Trophoblast cell (in vitro differentiated cells and primary cell): ENCODE results near the gene KBTBD4.
"Not testable (repeated sequence)": the region's sequence is repeated elsewhere in the genome, so short reads cannot be mapped to it uniquely, and the experiment has no call there.

Experiments
- DNase-seq, 2 donors: peaks; one replicate each; pipeline ENCODE4 v3.0.0-alpha.2; 2016
- H2AFZ ChIP-seq: 2 replicates; pipeline ENCODE4 v1.6.1; 2013; ENCODE audit warnings: low read length, moderate library complexity, mild to moderate bottlenecking; ENCODE audit not compliant: insufficient read depth, poor library complexity
- H2AK5ac ChIP-seq: 2 replicates; pipeline ENCODE4 v1.6.1; 2013; ENCODE audit warnings: mild to moderate bottlenecking, low read length
- H2BK120ac ChIP-seq: 2 replicates; pipeline ENCODE4 v1.6.1; 2013; ENCODE audit warnings: low read length, mild to moderate bottlenecking, moderate library complexity; ENCODE audit not compliant: insufficient read depth, poor library complexity
- H2BK12ac ChIP-seq: 2 replicates; pipeline ENCODE4 v1.6.1; 2013; ENCODE audit warnings: mild to moderate bottlenecking, low read length, moderate library complexity
- H2BK5ac ChIP-seq: 2 replicates; pipeline ENCODE4 v1.6.1; 2013; ENCODE audit warnings: low read length, low read depth, moderate library complexity, mild to moderate bottlenecking; ENCODE audit not compliant: poor library complexity
- H3K14ac ChIP-seq: 2 replicates; pipeline ENCODE4 v1.6.1; 2013; ENCODE audit warnings: mild to moderate bottlenecking, low read length
- H3K18ac ChIP-seq: 2 replicates; pipeline ENCODE4 v1.6.1; 2013; ENCODE audit warnings: mild to moderate bottlenecking, low read length
- H3K23ac ChIP-seq: 2 replicates; pipeline ENCODE4 v1.6.1; 2013; ENCODE audit warnings: low read length
- H3K27ac ChIP-seq: 2 replicates; pipeline ENCODE4 v1.5.1; 2013; ENCODE audit warnings: low read depth, mild to moderate bottlenecking, inconsistent platforms, low read length, moderate library complexity
- H3K27me3 ChIP-seq: 2 replicates; pipeline ENCODE4 v1.6.1; 2013; ENCODE audit warnings: inconsistent platforms, mild to moderate bottlenecking, low read length, moderate library complexity; ENCODE audit not compliant: insufficient read depth
- H3K36me3 ChIP-seq, 2 experiments: 1 replicate in 1 of 2; 2 replicates in 1 of 2; pipeline ENCODE4 v1.6.1; 2013; ENCODE audit warnings: low read length in 2 of 2, mild to moderate bottlenecking in 2 of 2, moderate library complexity in 1 of 2; ENCODE audit not compliant: insufficient read depth in 2 of 2, control insufficient read depth in 1 of 2
- H3K4ac ChIP-seq: 2 replicates; pipeline ENCODE4 v1.6.1; 2013; ENCODE audit warnings: low read depth, mild to moderate bottlenecking, low read length, moderate library complexity
- H3K4me1 ChIP-seq, 2 experiments: 1 replicate in 1 of 2; 2 replicates in 1 of 2; pipeline ENCODE4 v1.6.1; 2013; ENCODE audit warnings: low read length in 2 of 2, mild to moderate bottlenecking in 2 of 2, moderate library complexity in 1 of 2; ENCODE audit not compliant: insufficient read depth in 2 of 2, control insufficient read depth in 1 of 2
- H3K4me2 ChIP-seq: 2 replicates; pipeline ENCODE4 v1.6.1; 2013; ENCODE audit warnings: inconsistent platforms, mild to moderate bottlenecking, low read length, moderate library complexity
- H3K4me3 ChIP-seq: 2 replicates; pipeline ENCODE4 v1.5.1; 2013; ENCODE audit warnings: mild to moderate bottlenecking, low read depth, low read length, inconsistent platforms
- H3K79me1 ChIP-seq: one replicate; pipeline ENCODE4 v1.6.1; 2013; ENCODE audit warnings: low read length
- H3K79me2 ChIP-seq: 2 replicates; pipeline ENCODE4 v1.6.1; 2013; ENCODE audit warnings: low read length, mild to moderate bottlenecking; ENCODE audit not compliant: control insufficient read depth, insufficient read depth, poor library complexity
- H3K9ac ChIP-seq: 2 replicates; pipeline ENCODE4 v1.6.1; 2013; ENCODE audit warnings: mild to moderate bottlenecking, low read length
- H3K9me3 ChIP-seq: 2 replicates; pipeline ENCODE4 v1.6.1; 2013; ENCODE audit warnings: low read depth, mild to moderate bottlenecking, control low read depth, inconsistent platforms, low read length; ENCODE audit not compliant: insufficient read depth
- H4K12ac ChIP-seq: 2 replicates; pipeline ENCODE4 v1.6.1; 2013; ENCODE audit warnings: low read depth, mild to moderate bottlenecking, low read length, moderate library complexity
- H4K8ac ChIP-seq: 2 replicates; pipeline ENCODE4 v1.6.1; 2013; ENCODE audit warnings: low read depth, mild to moderate bottlenecking, low read length, moderate library complexity
- H4K91ac ChIP-seq: one replicate; pipeline ENCODE4 v1.6.1; 2013; ENCODE audit warnings: low read depth, mild to moderate bottlenecking, low read length, moderate library complexity
- WGBS: extraction: QIAGEN DNeasy Blood & Tissue Kit; methylation state at CpG from one replicate; pipeline ENCODE4 v1.1.7; 2013; ENCODE audit warnings: missing lambda C conversion rate; ENCODE audit not compliant: insufficient read length, insufficient coverage; ENCODE audit errors: extremely low coverage; 5-methylcytosine and 5-hydroxymethylcytosine counted together

The KBTBD4 gene

DNA sequence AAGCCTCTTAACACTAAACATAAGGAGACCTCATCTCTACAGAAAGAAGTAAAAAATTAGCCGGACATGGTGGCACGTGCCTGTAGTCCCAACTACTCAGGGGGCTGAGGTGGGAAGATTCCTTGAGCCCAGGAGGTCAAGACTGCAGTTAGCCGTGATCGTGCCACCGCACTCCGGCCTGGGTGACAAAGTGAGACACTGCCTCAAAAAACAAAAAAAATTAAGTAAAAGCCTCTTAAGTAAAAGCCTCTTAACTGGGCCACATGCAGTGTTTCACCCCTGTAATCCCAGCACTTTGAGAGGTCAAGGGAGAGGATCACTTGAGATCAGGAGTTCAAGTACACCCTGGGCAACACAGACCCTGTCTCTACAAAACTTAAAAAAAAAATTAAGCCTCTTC, 51.6 kb downstream of the KBTBD4 start:
- Histone ChIP-seq H3K9me3 (peaks cover 2% of the 10 kb centered on the region), H3K4me3 (no peak overlapping the region), H3K23ac (no peak overlapping the region), H3K14ac (no peak overlapping the region), H3K27ac (no peak overlapping the region), H3K4me1 (peaks cover 6 to 12% of the 10 kb centered on the region in 2 experiments), H3K4me2 (no peak overlapping the region), H2AK5ac (no peak overlapping the region), H3K79me2 (peaks cover 21% of the 10 kb centered on the region), H2BK12ac (no peak overlapping the region), H4K91ac (no peak overlapping the region), H3K36me3 (peaks cover 0 to 2% of the 10 kb centered on the region in 2 experiments), H3K18ac (no peak overlapping the region), H3K9ac (no peak overlapping the region), H2BK5ac (no peak overlapping the region), H3K79me1 (peaks cover 2% of the 10 kb centered on the region), H4K12ac (no peak overlapping the region), H2AFZ (no peak overlapping the region), H3K4ac (peak overlapping the region; percentile 52), H3K27me3 (no peaks in the 10 kb centered on the region), H2BK120ac (no peak overlapping the region), H4K8ac (no peak overlapping the region)
- no CpG with 5 or more reads among the region's 6 CpGs for WGBS
- DNase-seq: no peak

DNA sequence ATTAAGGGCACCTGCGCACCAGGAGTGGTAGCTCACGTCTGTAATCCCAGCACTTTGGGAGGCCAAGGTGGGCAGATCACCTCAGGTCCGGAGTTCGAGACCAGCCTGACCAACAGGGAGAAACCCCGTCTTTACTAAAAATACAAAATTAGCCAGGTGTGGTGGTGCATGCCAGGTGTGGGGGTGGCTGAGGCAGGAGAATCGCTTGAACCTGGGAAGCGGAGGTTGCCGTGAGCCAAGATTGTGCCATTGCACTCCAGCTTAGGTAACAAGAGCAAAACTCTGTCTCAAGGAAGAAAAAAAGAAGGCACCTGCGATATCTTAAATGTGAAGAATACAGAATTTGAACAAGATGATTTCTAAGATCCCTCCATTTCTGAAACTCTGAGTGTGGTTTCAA, 52.7 kb downstream of the KBTBD4 start:
- H4K8ac ChIP-seq: not testable (repeated sequence)

DNA sequence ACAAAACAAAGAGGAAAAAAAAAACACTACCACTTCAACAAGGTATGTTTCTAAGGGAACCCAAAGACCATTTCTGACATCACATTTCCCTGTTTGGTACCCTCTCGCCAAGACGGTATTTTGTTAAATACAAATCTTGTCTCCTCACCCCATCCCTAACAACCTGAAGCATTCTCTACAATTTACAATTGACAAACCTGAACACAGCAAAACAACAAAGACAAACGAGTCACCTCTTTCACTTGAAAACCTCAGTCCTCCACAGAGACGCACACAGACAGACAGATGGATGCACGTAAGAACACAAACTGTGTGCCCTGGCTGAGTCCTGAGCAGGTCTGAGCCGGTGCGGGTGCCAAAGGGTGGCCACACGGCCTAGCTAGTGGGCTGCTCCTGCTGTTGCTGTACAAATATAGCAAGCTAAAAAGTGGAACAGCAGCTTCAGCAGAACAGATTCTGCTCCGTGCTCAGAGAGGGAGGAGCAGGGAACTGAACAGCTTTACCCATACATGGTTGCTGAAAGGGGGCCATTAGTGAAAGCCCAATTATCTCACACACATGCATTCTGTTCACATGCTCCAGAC, 54.4 kb downstream of the KBTBD4 start:
- H3K14ac ChIP-seq: peak overlapping the region; percentile 33
- no peak overlapping the region for H2AK5ac ChIP-seq
- no peak overlapping the region for H3K23ac ChIP-seq
- peaks cover 2% of the 10 kb centered on the region for H3K79me1 ChIP-seq
- H2AFZ ChIP-seq: no peak overlapping the region
- peak overlapping the region; percentile 70 for H2BK5ac ChIP-seq
- H3K27me3 ChIP-seq: no peaks in the 10 kb centered on the region
- H3K4me2 ChIP-seq: peak overlapping the region; percentile 49
- H3K9me3 ChIP-seq: peaks cover 2% of the 10 kb centered on the region
- no peak overlapping the region for H3K4me3 ChIP-seq
- peak overlapping the region; percentile 2 for H3K9ac ChIP-seq
- DNase-seq: no peak
- peaks cover 0 to 2% of the 10 kb centered on the region in 2 experiments for H3K36me3 ChIP-seq
- no peak overlapping the region for H2BK12ac ChIP-seq
- H2BK120ac ChIP-seq: no peak overlapping the region
- H4K91ac ChIP-seq: peak overlapping the region; percentile 65
- H3K18ac ChIP-seq: peak overlapping the region; percentile 13
- H4K8ac ChIP-seq: peak overlapping the region; percentile 32
- no CpG with 5 or more reads among the region's 9 CpGs for WGBS
- peak overlapping the region; percentile 5 for H3K4ac ChIP-seq
- peaks cover 6 to 12% of the 10 kb centered on the region in 2 experiments for H3K4me1 ChIP-seq
- H3K27ac ChIP-seq: peak overlapping the region; percentile 86
- H3K79me2 ChIP-seq: peaks cover 18% of the 10 kb centered on the region
- no peak overlapping the region for H4K12ac ChIP-seq

More for the DNA sequence above, 52.7 kb downstream of the KBTBD4 start:
- Histone ChIP-seq H3K4me1 (peaks cover 6 to 12% of the 10 kb centered on the region in 2 experiments), H3K4ac (peak overlapping the region; percentile 72), H3K79me2 (peaks cover 17% of the 10 kb centered on the region), H2BK12ac (peak overlapping the region; percentile 13)
- not testable (repeated sequence) for H3K27ac ChIP-seq, H2BK5ac ChIP-seq, H3K36me3 ChIP-seq, H2BK120ac ChIP-seq, H3K9ac ChIP-seq, H3K9me3 ChIP-seq, H4K12ac ChIP-seq, DNase-seq, H3K18ac ChIP-seq, H3K4me2 ChIP-seq, H3K14ac ChIP-seq, H2AFZ ChIP-seq, H3K27me3 ChIP-seq, H4K91ac ChIP-seq, H3K79me1 ChIP-seq, H3K23ac ChIP-seq, H2AK5ac ChIP-seq, H3K4me3 ChIP-seq
- no CpG with 5 or more reads among the region's 9 CpGs for WGBS

DNA sequence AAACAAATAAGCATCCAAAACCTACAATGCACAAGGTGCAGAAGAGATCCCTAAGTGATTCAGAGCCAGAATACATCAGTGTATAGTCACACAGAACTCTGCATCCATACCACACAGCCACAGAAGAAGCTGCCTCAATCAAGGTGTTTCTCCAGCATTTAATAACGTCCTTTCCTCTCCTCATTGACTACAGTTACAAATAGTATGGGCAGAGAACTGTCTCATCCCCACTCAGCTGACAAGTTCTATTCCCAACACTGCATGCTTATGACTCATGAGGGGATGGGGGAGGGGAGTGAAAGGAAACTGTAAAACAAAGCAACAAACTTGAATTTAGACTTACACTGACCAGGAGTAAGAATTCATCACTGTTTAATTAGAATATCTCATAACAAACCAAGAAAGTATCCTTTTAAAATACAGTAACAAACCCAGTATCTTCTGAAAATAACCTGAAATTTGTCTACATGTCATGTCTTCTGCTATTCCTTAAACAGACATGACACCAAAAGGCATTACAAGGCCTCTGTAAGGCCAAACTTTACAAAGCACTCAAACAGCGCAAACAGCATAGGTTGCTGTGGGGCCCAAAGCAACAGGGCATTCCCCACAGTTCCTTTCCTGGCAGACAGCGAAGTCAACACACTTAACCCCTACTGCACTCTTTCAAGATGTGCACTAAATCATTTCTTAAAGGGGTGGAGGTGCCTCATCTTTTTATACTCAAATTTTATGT, 55.1 kb downstream of the KBTBD4 start:
- H3K27me3 ChIP-seq: no peaks in the 10 kb centered on the region
- H3K23ac ChIP-seq: no peak overlapping the region
- no peak overlapping the region for H2AK5ac ChIP-seq
- peaks cover 16% of the 10 kb centered on the region for H3K79me2 ChIP-seq
- no peak overlapping the region for H3K4me3 ChIP-seq
- H2BK120ac ChIP-seq: no peak overlapping the region
- H3K9ac ChIP-seq: no peak overlapping the region
- H3K4ac ChIP-seq: peak overlapping the region; percentile 37
- DNase-seq: peak in 1 of 2 donors; percentile 35
- H3K14ac ChIP-seq: no peak overlapping the region
- H3K9me3 ChIP-seq: peaks cover 2% of the 10 kb centered on the region
- WGBS: no CpG with 5 or more reads among the region's 3 CpGs
- no peak overlapping the region for H3K18ac ChIP-seq
- no peak overlapping the region for H4K91ac ChIP-seq
- peaks cover 0 to 2% of the 10 kb centered on the region in 2 experiments for H3K36me3 ChIP-seq
- no peak overlapping the region for H2AFZ ChIP-seq
- peak overlapping the region; percentile 56 for H3K4me2 ChIP-seq
- H2BK12ac ChIP-seq: no peak overlapping the region
- no peak overlapping the region for H4K12ac ChIP-seq
- peaks cover 2% of the 10 kb centered on the region for H3K79me1 ChIP-seq
- H3K27ac ChIP-seq: peak overlapping the region; percentile 86
- no peak overlapping the region for H4K8ac ChIP-seq
- peaks cover 6 to 12% of the 10 kb centered on the region in 2 experiments for H3K4me1 ChIP-seq
- no peak overlapping the region for H2BK5ac ChIP-seq
